Pancreas (tissue), 10 donors: ENCODE results near the gene KCNMA1. TPM values are rescaled to one million over a fixed set of nuclear protein-coding genes. Genes with fewer than 3 reads are reported as not detected.

Experiments used
- ATAC-seq, 4 donors: fragments of 200-7000 bp; cut with Tn5 transposase; one replicate each; pipeline versions ENCODE4 v1.8.0 to v1.9.1; 2020; ENCODE audit warnings: mild to moderate bottlenecking in 4 of 4, moderate library complexity in 4 of 4
- DNase-seq, 6 donors: peaks; one replicate each; pipeline ENCODE4 v3.0.0-alpha.2; 2020
- FAIRE-seq: peaks from 2 replicates; lab custom pipeline; 2012; peaks lifted over from hg19 to GRCh38; lab: Jason Lieb, UNC
- H3K27ac ChIP-seq, 4 donors: fragments of 200-600 bp; sonication (generic); 1 replicate in 3 of 4; 2 replicates in 1 of 4; pipeline versions ENCODE4 v1.5.0 to v1.8.0; 2020
- H3K27me3 ChIP-seq, 4 donors: fragments of 200-600 bp; one replicate each; pipeline ENCODE4 v1.8.0; 2021
- H3K36me3 ChIP-seq, 3 donors: fragments of 200-600 bp; sonication (generic) in 1 of 3; one replicate each; pipeline versions ENCODE4 v1.5.0 to v1.8.0; 2020 to 2021
- H3K4me1 ChIP-seq, 3 donors: fragments of 200-600 bp; one replicate each; pipeline ENCODE4 v1.8.0; 2021
- H3K4me3 ChIP-seq, 4 donors: fragments of 200-600 bp; sonication (generic) in 2 of 4; one replicate each; pipeline versions ENCODE4 v1.5.0 to v1.8.0; 2020 to 2021
- H3K9me3 ChIP-seq, 4 donors: fragments of 200-600 bp; one replicate each; pipeline ENCODE4 v1.8.0; 2021
- CTCF ChIP-seq, 4 donors: fragments of 200-600 bp; sonication (generic) in 3 of 4; IDR thresholded peaks; one replicate each; pipeline versions ENCODE4 v1.5.0 to v1.8.0; 2021; ENCODE audit warnings: antibody characterized with exemption in 4 of 4
- WGBS, 2 donors: extraction: QIAGEN DNeasy Blood & Tissue Kit; methylation state at CpG; one replicate each; pipeline ENCODE4 v1.1.7; 2013; 5-methylcytosine and 5-hydroxymethylcytosine counted together
- intact Hi-C, 3 donors: fragments of 100-400 bp; cut with DNase I; formaldehyde crosslinking; loops; one replicate each; pipeline versions ENCODE4 v1.11.1 to v1.14.2; 2022
- polyA plus RNA-seq, 2 donors: library from polyadenylated mRNA; stranded (reverse); fragments of 200-250 nt; gene quantifications; one replicate each; pipeline ENCODE4 v1.2.3, GENCODE V29; 2013
- total RNA-seq, 6 donors: library from RNA; stranded (reverse); fragmentation: NEBNext Ultra II Directional in 4 of 6; extraction: Animal tissue kit (Norgen Biotek cat#: 25700) in 4 of 6; gene quantifications; one replicate each; pipeline versions ENCODE4 v1.2.1 to v1.2.4, GENCODE V29; 2021 to 2023
- donor health status: healthy with polysubstance abuse.
- donor health status: DM: no; HTN: no; CAD: no; lungs with moderate emphysema.
- donor health status: DM: no; HTN: no; CAD: no.
- donor health status: control.
- donor health status: control.
- donor health status: Bipolar disorder and iron deficiency.
- donor health status: DM: yes; HTN: yes; CAD: no.
- donor health status: DM: no; HTN: no; CAD: no.
- donor health status: DM: no; HTN: no; CAD: no.
- donor health status: DM: yes; HTN: yes; CAD: no.

The KCNMA1 gene
- total and polyA plus RNA-seq, 8 donors, result 3.5 to 19.4 (median 9.3) TPM

GRCh38 chr10:77152256-77152655 lies 485.4 kb downstream of the KCNMA1 start:
- FAIRE-seq (no peak), ATAC-seq (no peak), DNase-seq (no peak)
- whole genome bisulfite sequencing, 2 donors, result 83 to 91% methylated on average over 1 of the region's 1 CpG
- Histone ChIP-seq H3K27me3 (no peaks in the 10 kb centered on the region), H3K9me3 (no peaks in the 10 kb centered on the region), H3K4me3 (no peak overlapping the region), H3K4me1 (no peaks in the 10 kb centered on the region), H3K36me3 (no peaks in the 10 kb centered on the region), H3K27ac (no peak overlapping the region)
- TF ChIP-seq CTCF (IDR thresholded peaks at IDR 0.05), result no peak
- intact Hi-C loops, result no loop called here

- intact Hi-C loops, result no loop called here
- no peak for DNase-seq
- ATAC-seq, result no peak
- H3K27ac ChIP-seq, result no peak overlapping the region
- 91 to 100% methylated on average over 1 of the region's 1 CpG for WGBS, 2 donors
- no peak for TF ChIP-seq CTCF (IDR thresholded peaks at IDR 0.05)
- no peaks in the 10 kb centered on the region for H3K4me1 ChIP-seq
- FAIRE-seq, result no peak
- H3K36me3 ChIP-seq, result no peaks in the 10 kb centered on the region
- no peak overlapping the region for H3K4me3 ChIP-seq
- H3K9me3 ChIP-seq, result no peaks in the 10 kb centered on the region
- H3K27me3 ChIP-seq, result no peaks in the 10 kb centered on the region
These were observed 486.2 kb downstream of the KCNMA1 start for GRCh38 chr10:77151408-77151807.

GRCh38 chr10:77149706-77150105 lies 487.9 kb downstream of the KCNMA1 start:
- Histone ChIP-seq H3K4me1 (no peaks in the 10 kb centered on the region), H3K4me3 (no peak overlapping the region), H3K9me3 (no peaks in the 10 kb centered on the region), H3K27ac (no peak overlapping the region), H3K27me3 (no peaks in the 10 kb centered on the region), H3K36me3 (no peaks in the 10 kb centered on the region)
- no peak for ATAC-seq
- TF ChIP-seq CTCF (IDR thresholded peaks at IDR 0.05), result no peak
- DNase-seq, result no peak
- intact Hi-C loops, result no loop called here
- WGBS, 2 donors, result 87 to 92% methylated on average over 2 of the region's 2 CpGs
- FAIRE-seq, result no peak

- DNase-seq (no peak), ATAC-seq (no peak), FAIRE-seq (no peak)
- H3K27ac ChIP-seq, result no peak overlapping the region
- TF ChIP-seq CTCF (IDR thresholded peaks at IDR 0.05), result no peak
- H3K4me3 ChIP-seq, result no peak overlapping the region
- H3K4me1 ChIP-seq, result no peaks in the 10 kb centered on the region
- H3K27me3 ChIP-seq, result no peaks in the 10 kb centered on the region
- no peaks in the 10 kb centered on the region for H3K9me3 ChIP-seq
- 77 to 82% methylated on average over 4 of the region's 4 CpGs for WGBS, 2 donors
- no peaks in the 10 kb centered on the region for H3K36me3 ChIP-seq
- intact Hi-C loops, result no loop called here
These were observed 488.6 kb downstream of the KCNMA1 start for GRCh38 chr10:77149001-77149400.

GRCh38 chr10:77147871-77148270 lies 489.7 kb downstream of the KCNMA1 start:
- H3K36me3 ChIP-seq, result no peaks in the 10 kb centered on the region
- no peak for ATAC-seq
- H3K4me3 ChIP-seq, result no peak overlapping the region
- intact Hi-C loops, result no loop called here
- FAIRE-seq, result no peak
- no peaks in the 10 kb centered on the region for H3K27me3 ChIP-seq
- DNase-seq, result no peak
- no peaks in the 10 kb centered on the region for H3K4me1 ChIP-seq
- H3K27ac ChIP-seq, result no peak overlapping the region
- no peaks in the 10 kb centered on the region for H3K9me3 ChIP-seq
- WGBS, 2 donors, result 97 to 100% methylated on average over 1 of the region's 1 CpG
- no peak for TF ChIP-seq CTCF (IDR thresholded peaks at IDR 0.05)
